HFF-Myc (cell line): ENCODE results near the gene HSP90AB1.
A peak's percentile ranks its signal among the peaks of the same experiment; 100 is the strongest.

Experiments used
- DNase-seq: peaks from one replicate; pipeline ENCODE4 v3.0.0-alpha.2; 2011; ENCODE audit warnings: low read depth; ENCODE audit errors: extremely low read depth
- H3K4me3 ChIP-seq: replicated peaks from 2 replicates; pipeline ENCODE4 v1.5.1; 2011; ENCODE audit warnings: low read depth, mild to moderate bottlenecking, control low read depth, low read length
- TF ChIP-seq, protein P1 (sequence below): IDR thresholded peaks from 2 replicates; pipeline ENCODE4 v1.5.1; 2012; ENCODE audit warnings: mild to moderate bottlenecking, low read depth, low read length, control low read depth; ENCODE audit errors: missing control alignments

The HSP90AB1 gene

DNA sequence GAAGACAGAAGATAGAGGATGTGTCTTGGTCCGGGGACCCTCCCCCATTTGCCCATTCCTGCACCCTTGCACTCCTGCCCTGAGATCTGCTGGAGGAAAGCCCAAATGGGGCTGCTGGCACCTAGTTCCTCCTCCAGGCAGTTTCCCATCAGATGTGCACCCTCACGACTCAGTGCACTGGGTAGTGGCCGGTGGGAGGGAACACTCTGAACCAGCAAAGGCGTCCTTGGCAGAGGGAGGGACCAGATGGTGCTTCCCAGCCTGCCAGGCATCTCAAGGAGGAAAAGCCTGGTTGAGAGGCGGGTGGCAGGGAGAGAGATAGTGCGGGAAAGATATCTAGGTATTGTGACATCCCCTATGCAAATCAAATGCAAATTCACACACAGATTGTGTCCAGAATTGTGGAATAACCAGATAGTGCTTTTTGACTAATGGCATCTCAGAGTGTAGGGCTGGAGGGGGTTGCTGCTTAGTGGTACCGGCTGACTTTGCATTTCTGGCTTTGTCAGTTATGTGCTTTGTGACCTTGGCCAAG lies 42.9 kb downstream of the HSP90AB1 start:
- no peak for DNase-seq
- no peak overlapping the region for H3K4me3 ChIP-seq
- TF ChIP-seq, protein P1, sequence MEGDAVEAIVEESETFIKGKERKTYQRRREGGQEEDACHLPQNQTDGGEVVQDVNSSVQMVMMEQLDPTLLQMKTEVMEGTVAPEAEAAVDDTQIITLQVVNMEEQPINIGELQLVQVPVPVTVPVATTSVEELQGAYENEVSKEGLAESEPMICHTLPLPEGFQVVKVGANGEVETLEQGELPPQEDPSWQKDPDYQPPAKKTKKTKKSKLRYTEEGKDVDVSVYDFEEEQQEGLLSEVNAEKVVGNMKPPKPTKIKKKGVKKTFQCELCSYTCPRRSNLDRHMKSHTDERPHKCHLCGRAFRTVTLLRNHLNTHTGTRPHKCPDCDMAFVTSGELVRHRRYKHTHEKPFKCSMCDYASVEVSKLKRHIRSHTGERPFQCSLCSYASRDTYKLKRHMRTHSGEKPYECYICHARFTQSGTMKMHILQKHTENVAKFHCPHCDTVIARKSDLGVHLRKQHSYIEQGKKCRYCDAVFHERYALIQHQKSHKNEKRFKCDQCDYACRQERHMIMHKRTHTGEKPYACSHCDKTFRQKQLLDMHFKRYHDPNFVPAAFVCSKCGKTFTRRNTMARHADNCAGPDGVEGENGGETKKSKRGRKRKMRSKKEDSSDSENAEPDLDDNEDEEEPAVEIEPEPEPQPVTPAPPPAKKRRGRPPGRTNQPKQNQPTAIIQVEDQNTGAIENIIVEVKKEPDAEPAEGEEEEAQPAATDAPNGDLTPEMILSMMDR = no peak

DNA sequence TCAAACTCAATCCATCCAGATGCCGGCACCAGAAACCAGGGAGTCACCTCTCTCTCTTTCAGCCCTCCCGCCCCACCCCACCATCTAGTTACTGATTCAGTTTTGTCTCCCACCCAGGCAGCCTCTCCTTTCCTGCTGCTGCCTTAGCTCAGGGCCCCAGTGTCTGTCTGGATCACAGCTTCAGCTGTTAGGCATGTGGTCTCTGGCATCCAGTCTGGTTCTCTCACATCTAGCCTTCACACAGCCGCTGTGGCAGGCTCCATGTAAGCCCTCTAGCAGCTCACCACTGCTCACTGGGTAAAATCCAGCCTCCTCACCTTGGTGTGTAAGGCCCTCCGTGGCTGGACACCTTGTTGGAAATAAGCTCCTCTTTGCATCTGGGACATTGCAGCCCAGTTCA lies 44.9 kb downstream of the HSP90AB1 start:
- no peak overlapping the region for H3K4me3 ChIP-seq
- DNase-seq = no peak
- TF ChIP-seq, protein P1 = no peak

DNA sequence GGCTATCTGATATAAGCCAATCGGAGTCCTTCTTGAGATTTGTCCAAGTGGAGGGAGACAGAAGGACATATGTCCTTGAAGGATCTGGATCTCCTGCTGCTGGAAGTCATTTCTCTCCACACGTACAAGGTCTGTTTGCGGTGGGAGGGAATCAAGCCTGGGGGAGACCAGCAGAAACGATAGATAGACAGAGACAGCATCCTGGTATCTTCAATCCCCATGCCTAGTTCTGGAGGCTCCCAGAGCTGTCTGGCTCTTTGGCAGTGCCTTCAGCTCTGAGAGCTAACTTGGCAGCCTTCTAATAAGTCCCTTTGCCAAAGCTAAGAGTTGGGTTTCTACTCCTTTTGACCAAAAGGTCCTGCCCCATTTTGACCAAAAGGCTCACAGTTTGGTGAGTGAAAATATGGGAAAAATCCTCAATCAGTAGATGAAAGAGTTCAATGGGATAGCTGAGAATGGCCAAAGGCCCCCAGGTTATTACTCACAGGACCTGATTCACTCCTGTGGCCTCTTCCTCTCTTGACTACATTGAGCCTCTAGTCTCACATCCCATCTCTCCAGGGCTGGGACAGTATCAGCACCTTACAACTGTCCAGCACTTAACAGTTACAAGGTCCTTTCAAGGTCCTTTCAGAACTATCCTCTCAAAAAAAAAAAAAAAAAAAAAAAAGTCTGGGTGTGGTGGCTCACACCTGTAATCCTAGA lies 45.9 kb downstream of the HSP90AB1 start:
- DNase-seq = no peak
- TF ChIP-seq, protein P1 = no peak

DNA sequence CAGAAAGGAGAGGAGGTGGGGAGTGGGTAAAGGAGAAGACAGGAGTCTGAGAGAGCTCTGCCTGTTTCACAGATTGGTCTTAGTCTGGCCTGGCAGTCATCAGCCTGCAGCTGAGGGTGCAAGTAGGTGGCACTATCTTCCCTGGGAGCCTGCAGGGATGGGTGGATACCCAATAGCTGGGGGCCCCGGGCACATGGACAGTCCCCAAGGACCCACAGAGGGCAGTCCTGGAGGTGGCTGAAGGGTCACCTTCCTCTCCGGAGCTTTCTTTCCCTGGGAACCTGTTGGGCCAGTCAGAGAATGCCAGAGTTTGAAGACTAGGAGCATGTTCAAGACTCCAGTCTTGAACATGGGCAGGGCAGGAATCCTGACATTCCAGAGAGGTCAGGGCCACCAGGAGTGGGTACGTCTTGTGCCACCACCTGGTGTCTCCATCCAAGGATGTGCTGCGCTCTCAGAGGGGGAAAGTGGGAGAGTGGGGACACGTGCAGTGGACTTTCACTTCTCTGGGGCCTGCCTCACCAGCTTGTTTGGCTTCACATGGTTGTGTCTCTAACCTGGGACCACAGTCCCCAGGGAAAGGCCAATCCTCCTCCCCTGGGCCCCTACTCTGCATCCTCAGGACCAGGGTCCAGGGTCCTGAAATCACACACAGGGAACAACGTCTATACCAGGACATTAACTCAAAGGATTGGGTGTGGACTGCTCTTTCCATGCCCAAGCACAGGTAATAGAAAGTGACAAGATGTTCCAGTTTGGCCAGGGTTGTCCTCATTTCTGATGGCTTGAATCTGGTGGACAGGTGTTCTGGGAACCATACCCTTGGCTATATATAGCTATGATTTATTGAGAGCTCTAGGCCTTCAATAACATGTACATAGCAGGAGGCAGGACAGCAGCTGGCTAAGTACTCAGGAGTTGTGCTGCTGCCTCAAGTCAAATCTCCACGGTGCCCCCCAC lies 48.2 kb downstream of the HSP90AB1 start:
- DNase-seq = no peak
- TF ChIP-seq, protein P1 = no peak
- H3K4me3 ChIP-seq = no peak overlapping the region

More for the DNA sequence above, 45.9 kb downstream of the HSP90AB1 start:
- H3K4me3 ChIP-seq = no peak overlapping the region

DNA sequence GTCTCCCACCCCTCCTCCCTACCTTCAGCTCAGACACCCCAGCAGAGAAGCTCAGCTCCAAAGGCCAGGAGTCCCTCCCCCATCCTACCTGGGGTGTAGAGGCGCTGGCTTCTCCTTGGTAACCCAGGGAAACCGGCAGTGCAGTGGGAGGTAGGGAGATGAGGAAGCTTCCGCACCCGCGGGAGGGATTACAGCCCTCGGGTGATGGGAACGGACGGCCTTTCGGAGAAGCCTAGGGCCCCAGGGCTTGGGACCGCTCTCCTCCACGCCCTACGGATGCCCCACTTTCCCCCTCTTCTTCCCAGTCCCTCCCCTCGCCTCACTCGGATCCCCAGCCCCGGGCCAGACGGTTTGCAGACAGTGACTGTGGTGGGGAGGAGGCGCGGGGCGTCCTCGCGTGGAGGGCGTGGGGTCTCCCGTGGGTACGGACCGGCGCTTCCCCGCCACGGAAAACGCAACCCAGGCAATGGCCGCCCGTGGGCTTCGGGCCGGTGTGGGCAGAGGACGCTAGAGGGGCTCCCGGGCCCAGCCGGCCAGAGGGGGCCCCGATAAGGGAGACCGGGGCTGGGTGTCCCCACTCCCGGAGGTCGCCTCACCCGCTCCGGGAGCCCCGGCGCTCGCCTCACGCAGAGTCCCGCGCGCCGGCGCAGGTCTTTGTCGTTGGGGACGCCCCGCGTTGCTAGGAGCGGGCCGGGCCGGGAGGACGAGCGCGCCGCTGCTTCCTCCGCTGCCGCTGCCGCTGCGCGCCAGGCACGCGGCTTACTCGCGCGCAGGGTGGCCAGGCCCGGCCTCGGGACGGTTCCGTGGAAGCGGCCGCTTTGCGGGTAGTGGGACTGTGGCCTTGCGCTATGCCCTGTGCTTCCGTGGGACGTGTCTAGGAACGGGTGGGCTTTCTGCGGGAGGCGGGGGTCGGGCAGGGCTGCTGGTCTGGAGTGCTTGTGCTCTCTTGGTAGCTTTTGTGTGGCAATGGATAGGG lies 50.5 kb downstream of the HSP90AB1 start:
- no peak for DNase-seq
- peak overlapping the region; percentile 17; the same call in 1 of the 2 replicates for H3K4me3 ChIP-seq
- TF ChIP-seq, protein P1 = no peak

DNA sequence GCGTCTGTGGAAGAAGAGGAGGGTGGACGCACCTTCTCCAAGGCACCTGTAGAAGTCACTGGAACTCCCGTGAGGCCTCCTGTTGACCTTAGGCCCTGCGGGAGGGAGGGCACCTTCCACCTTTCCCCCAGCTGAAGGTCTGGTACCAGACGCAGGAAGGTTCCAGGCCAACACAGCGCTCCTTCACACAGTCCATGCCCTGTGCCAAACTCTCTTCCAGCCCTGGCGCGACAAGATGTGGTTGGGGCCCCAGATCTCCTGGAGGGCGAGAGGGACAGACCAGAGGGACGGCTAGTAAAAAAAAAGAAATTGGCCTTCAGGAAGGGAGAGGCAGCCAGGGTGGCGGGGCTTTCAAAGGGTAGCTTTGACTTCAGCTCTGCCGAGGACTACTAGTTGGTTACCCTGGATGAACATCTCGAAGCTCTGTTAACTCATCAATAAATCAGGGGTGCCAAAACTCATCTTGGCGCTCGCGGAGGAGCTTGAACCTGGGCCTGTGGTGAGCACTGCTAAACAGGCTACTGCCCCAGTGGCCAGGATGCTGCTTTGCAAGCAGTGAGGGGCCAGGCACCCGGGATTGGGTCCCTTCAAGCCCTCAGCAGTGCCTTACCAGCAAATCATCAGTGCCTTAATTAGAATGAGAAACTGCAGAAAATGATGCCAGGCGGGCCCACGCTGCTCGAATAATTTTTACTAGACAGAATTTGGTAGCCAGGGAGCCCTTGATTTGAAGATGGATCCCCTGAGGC lies 51.3 kb downstream of the HSP90AB1 start:
- TF ChIP-seq, protein P1 = no peak
- DNase-seq = no peak
- H3K4me3 ChIP-seq = no peak overlapping the region
